Stomach (tissue), 9 donors: ENCODE data around the gene ADCK2. TPM values are rescaled to one million over a fixed set of nuclear protein-coding genes. Genes with fewer than 3 reads are reported as not detected.

Experiments
- DNase-seq, 2 donors: peaks; one replicate each; pipeline versions ENCODE4 v3.0.0 to v3.0.0-alpha.2; 2013 to 2019
- H3K27ac ChIP-seq, 5 donors: fragments of 200-600 bp in 4 of 5; sonication (generic) in 4 of 5; one replicate each; pipeline ENCODE4 v1.5.1; 2013 to 2019; ENCODE audit warnings: mild to moderate bottlenecking in 1 of 5, moderate library complexity in 1 of 5
- H3K27me3 ChIP-seq, 3 donors: fragments of 200-600 bp; sonication (generic); one replicate each; pipeline ENCODE4 v1.5.1; 2017 to 2019; ENCODE audit warnings: mixed run types in 1 of 3
- H3K36me3 ChIP-seq, 4 donors: fragments of 200-600 bp; sonication (generic); 1 replicate in 3 of 4; 2 replicates in 1 of 4; pipeline ENCODE4 v1.5.1; 2016 to 2019
- H3K4me1 ChIP-seq, 4 donors: fragments of 200-600 bp; sonication (generic); one replicate each; pipeline ENCODE4 v1.5.1; 2016 to 2019
- H3K4me3 ChIP-seq, 4 donors: fragments of 200-600 bp; sonication (generic) in 3 of 4; one replicate each; pipeline ENCODE4 v1.5.1; 2016 to 2019; ENCODE audit warnings: mild to moderate bottlenecking in 1 of 4
- H3K9me3 ChIP-seq, 4 donors: fragments of 200-600 bp; sonication (generic); one replicate each; pipeline ENCODE4 v1.5.1; 2016 to 2019
- EP300 ChIP-seq: sonication (generic); formaldehyde crosslinking; IDR thresholded peaks from one replicate; pipeline ENCODE4 v1.6.1; 2017; ENCODE audit warnings: antibody characterized with exemption
- POLR2A ChIP-seq, 4 donors: fragments of 450-650 bp; IDR thresholded peaks; one replicate each; pipeline ENCODE4 v1.6.1; 2016; ENCODE audit warnings: antibody characterized with exemption in 4 of 4, control low read depth in 2 of 4, mild to moderate bottlenecking in 1 of 4, moderate library complexity in 1 of 4
- POLR2AphosphoS5 ChIP-seq, 3 donors: sonication (generic); formaldehyde crosslinking; IDR thresholded peaks; one replicate each; pipeline ENCODE4 v1.6.1; 2016; ENCODE audit warnings: antibody characterized with exemption in 3 of 3
- WGBS, 5 donors: extraction: QIAGEN DNeasy Blood & Tissue Kit in 3 of 5; methylation state at CpG; one replicate each; pipeline versions ENCODE4 v1.1.5 to v1.1.7; 2013 to 2018; 5-methylcytosine and 5-hydroxymethylcytosine counted together
- intact Hi-C: fragments of 100-400 bp; cut with DNase I; formaldehyde crosslinking; loops from one replicate; pipeline ENCODE4 v1.15.1; 2023; ENCODE audit warnings: low total_unique reads
- polyA plus RNA-seq, 3 donors: library from polyadenylated mRNA; stranded (reverse); fragments of 200-250 nt; gene quantifications; one replicate each; pipeline ENCODE4 v1.2.3, GENCODE V29; 2013
- total RNA-seq, 5 donors: library from RNA; depleted of rRNA; stranded (reverse); fragments of >200 nt; gene quantifications; one replicate each; pipeline versions ENCODE4 v1.1.0 to v1.2.3, GENCODE V29; 2014 to 2016
- TF ChIP-seq, protein P1 (sequence below), 7 experiments: fragments of 450-650 bp in 4 of 7; fragments of 200-600 bp in 3 of 7; sonication (generic) in 3 of 7; IDR thresholded peaks; one replicate each; pipeline ENCODE4 v1.5.1; 2016 to 2019; ENCODE audit warnings: antibody characterized with exemption in 7 of 7, control low read depth in 2 of 7, mild to moderate bottlenecking in 1 of 7
- donor health status: healthy with polysubstance abuse.
- donor health status: Bipolar disorder and iron deficiency.
- donor health status: healthy.

Gene ADCK2
- total and polyA plus RNA-seq, 8 donors = 2.7 to 62.3 (median 20.7) TPM

DNA sequence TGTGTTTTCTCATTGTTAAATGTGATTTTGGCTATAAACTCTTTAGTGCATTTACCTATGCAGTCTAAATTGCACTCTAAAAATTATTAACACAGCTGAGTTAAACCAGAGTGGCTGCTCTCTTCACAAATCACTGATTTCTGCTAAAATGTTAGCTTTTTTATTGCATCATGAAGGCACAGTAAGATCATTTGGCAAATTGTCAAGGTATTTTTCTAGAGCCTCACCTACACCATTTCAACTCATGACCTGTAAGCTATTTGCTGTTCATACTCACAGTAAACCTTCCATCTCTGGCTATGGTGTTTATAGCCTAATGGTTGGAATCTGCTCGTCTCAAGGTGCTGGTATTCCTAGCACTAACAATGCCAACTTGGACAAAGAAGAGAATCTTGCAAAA lies 49.5 kb downstream of the ADCK2 start:
- TF ChIP-seq POLR2A (IDR thresholded peaks at IDR 0.05) = no peak
- TF ChIP-seq, protein P1, sequence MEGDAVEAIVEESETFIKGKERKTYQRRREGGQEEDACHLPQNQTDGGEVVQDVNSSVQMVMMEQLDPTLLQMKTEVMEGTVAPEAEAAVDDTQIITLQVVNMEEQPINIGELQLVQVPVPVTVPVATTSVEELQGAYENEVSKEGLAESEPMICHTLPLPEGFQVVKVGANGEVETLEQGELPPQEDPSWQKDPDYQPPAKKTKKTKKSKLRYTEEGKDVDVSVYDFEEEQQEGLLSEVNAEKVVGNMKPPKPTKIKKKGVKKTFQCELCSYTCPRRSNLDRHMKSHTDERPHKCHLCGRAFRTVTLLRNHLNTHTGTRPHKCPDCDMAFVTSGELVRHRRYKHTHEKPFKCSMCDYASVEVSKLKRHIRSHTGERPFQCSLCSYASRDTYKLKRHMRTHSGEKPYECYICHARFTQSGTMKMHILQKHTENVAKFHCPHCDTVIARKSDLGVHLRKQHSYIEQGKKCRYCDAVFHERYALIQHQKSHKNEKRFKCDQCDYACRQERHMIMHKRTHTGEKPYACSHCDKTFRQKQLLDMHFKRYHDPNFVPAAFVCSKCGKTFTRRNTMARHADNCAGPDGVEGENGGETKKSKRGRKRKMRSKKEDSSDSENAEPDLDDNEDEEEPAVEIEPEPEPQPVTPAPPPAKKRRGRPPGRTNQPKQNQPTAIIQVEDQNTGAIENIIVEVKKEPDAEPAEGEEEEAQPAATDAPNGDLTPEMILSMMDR (IDR thresholded peaks at IDR 0.05) = no peak
- no peak for TF ChIP-seq EP300
- TF ChIP-seq POLR2AphosphoS5 (IDR thresholded peaks at IDR 0.05) = no peak
- H3K4me1 ChIP-seq = no peaks in the 10 kb centered on the region

DNA sequence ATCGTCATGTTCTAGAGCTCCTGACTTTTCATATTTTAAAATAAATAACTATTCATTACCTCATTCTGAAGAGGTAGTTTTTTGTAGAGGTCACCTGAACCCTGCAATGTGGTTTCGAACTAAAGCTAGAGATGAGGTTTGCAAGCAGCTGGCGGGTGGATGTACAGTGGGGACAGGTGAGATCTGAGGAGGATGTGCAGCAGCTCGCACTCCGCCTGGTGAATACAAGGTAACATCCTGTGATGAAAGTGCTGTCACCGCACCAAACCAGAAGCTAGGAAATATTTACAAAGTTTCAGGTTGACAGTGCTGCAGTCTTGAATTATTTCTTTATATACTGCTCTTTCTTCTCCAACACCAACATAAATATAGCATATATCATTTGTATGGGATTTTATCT lies 50.3 kb downstream of the ADCK2 start:
- Histone ChIP-seq H3K4me3 (no peak overlapping the region), H3K27me3 (no peaks in the 10 kb centered on the region), H3K36me3 (peaks cover 0 to 19% (median 12%) of the 10 kb centered on the region in 4 donors), H3K4me1 (no peaks in the 10 kb centered on the region), H3K9me3 (no peaks in the 10 kb centered on the region), H3K27ac (no peak overlapping the region)
- no peak for TF ChIP-seq EP300
- no peak for TF ChIP-seq POLR2AphosphoS5 (IDR thresholded peaks at IDR 0.05)
- TF ChIP-seq, protein P1 (IDR thresholded peaks at IDR 0.05) = no peak
- TF ChIP-seq POLR2A (IDR thresholded peaks at IDR 0.05) = no peak
- 87 to 94% (median 92%) methylated on average over 6 of the region's 6 CpGs for WGBS, 5 donors
- peak in 1 of 2 donors; percentile 35 for DNase-seq
- intact Hi-C loops = no loop called here

More for the DNA sequence above, 49.5 kb downstream of the ADCK2 start:
- Histone ChIP-seq H3K27me3 (no peaks in the 10 kb centered on the region), H3K9me3 (no peaks in the 10 kb centered on the region), H3K36me3 (peaks cover 0 to 19% (median 12%) of the 10 kb centered on the region in 4 donors), H3K4me3 (no peak overlapping the region), H3K27ac (no peak overlapping the region)
- WGBS, 5 donors = 88 to 100% (median 90%) methylated on average over 1 of the region's 1 CpG
- no peak for DNase-seq
- intact Hi-C loops = no loop called here

DNA sequence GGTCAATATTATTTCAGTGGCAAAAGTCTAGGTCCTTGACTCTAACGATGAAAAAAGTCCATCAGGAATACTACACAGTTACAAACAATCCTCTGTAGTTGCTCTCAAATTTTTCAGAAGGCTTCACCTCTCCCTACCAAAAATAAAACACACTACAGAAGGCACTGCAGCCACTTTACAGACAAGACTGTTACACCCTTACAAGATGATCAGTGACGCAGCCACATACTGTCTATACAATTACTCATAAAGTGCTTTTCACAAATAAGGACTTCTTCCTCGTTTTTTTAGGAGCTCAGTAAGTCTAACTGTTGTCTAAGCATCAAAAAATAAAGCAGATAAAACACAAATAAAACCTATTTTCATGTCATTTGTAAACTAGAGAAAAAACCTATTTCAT lies 50.8 kb downstream of the ADCK2 start:
- no peak overlapping the region for H3K27ac ChIP-seq
- intact Hi-C loops = no loop called here
- TF ChIP-seq, protein P1 (IDR thresholded peaks at IDR 0.05) = no peak
- TF ChIP-seq POLR2A (IDR thresholded peaks at IDR 0.05) (no peak), EP300 (no peak), POLR2AphosphoS5 (IDR thresholded peaks at IDR 0.05) (no peak)
- H3K27me3 ChIP-seq = no peaks in the 10 kb centered on the region
- no peak for DNase-seq
- WGBS, 5 donors = 86 to 93% (median 90%) methylated on average over 3 of the region's 3 CpGs
- H3K4me3 ChIP-seq = no peak overlapping the region
- no peaks in the 10 kb centered on the region for H3K4me1 ChIP-seq
- H3K36me3 ChIP-seq = peaks cover 0 to 19% (median 12%) of the 10 kb centered on the region in 4 donors
- H3K9me3 ChIP-seq = no peaks in the 10 kb centered on the region

DNA sequence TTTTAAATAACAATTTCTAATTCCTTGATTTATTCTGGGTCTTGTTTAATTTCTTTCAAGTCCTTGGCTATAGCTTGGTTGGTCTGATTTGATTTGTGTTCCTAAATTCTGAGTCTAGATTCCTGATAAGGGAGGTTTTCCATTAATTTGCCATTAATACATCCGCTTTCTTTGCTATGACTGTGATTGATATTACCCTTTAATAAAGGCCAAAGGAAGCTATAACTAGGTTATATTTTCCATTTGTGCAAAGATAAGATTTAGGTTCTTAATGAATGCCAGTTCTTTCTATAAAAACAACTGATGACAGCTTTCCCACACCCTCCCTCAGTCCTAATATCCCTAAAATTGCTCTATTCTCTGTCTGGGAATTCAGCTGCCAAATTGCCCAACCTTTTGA lies 52.0 kb downstream of the ADCK2 start:
- TF ChIP-seq, protein P1 (IDR thresholded peaks at IDR 0.05) = no peak
- TF ChIP-seq POLR2A (IDR thresholded peaks at IDR 0.05) (no peak), POLR2AphosphoS5 (IDR thresholded peaks at IDR 0.05) (no peak), EP300 (no peak)
- WGBS, 5 donors = 92 to 100% (median 97%) methylated on average over 1 of the region's 1 CpG
- DNase-seq = no peak
- Histone ChIP-seq H3K4me1 (no peaks in the 10 kb centered on the region), H3K9me3 (no peaks in the 10 kb centered on the region), H3K27ac (no peak overlapping the region), H3K4me3 (no peak overlapping the region), H3K36me3 (peaks cover 0 to 24% (median 14%) of the 10 kb centered on the region in 4 donors), H3K27me3 (no peaks in the 10 kb centered on the region)
- intact Hi-C loops = no loop called here
